Coronary artery (tissue), 2 donors: ENCODE results near the gene CGB2.
"Not testable (repeated sequence)": the region's sequence is repeated elsewhere in the genome, so short reads cannot be mapped to it uniquely, and the experiment has no call there.

Experiments
- DNase-seq: peaks from one replicate; pipeline ENCODE4 v3.0.0-alpha.2; 2017; ENCODE audit warnings: low spot score
- H3K27ac ChIP-seq, 2 donors: fragments of 200-600 bp; sonication (generic); one replicate each; pipeline ENCODE4 v1.5.1; 2016 to 2019
- H3K4me3 ChIP-seq: fragments of 200-600 bp; sonication (generic); 2 replicates; pipeline ENCODE4 v1.5.1; 2016; ENCODE audit warnings: mild to moderate bottlenecking, moderate library complexity
- CTCF ChIP-seq: fragments of 200-600 bp; sonication (generic); IDR thresholded peaks from one replicate; pipeline ENCODE4 v1.5.1; 2019; ENCODE audit warnings: antibody characterized with exemption

The CGB2 gene

GRCh38 chr19:49031642-49032301 is at the start of gene CGB2:
TSS of gene CGB2 (plus strand) at chr19:49031890. CDS start at chr19:49032096, 206 bp downstream.
- not testable (repeated sequence) for H3K4me3 ChIP-seq, H3K27ac ChIP-seq, DNase-seq

GRCh38 chr19:48982280-48982679 is 49.4 kb upstream of the CGB2 start:
- TF ChIP-seq CTCF, result no peak
- no peak for DNase-seq
- Histone ChIP-seq H3K27ac (no peak overlapping the region), H3K4me3 (no peak overlapping the region)

- no peak for TF ChIP-seq CTCF
- Histone ChIP-seq H3K27ac (no peak overlapping the region), H3K4me3 (no peak overlapping the region)
- DNase-seq, result no peak
Observed at GRCh38 chr19:48985711-48986110, 46.0 kb upstream of the CGB2 start.

GRCh38 chr19:48986211-48986610 is 45.5 kb upstream of the CGB2 start:
- TF ChIP-seq CTCF, result no peak
- Histone ChIP-seq H3K27ac (no peak overlapping the region), H3K4me3 (no peak overlapping the region)
- DNase-seq, result no peak

- Histone ChIP-seq H3K27ac (no peak overlapping the region), H3K4me3 (no peak overlapping the region)
- TF ChIP-seq CTCF, result no peak
- no peak for DNase-seq
Observed at GRCh38 chr19:48987323-48987722, 44.4 kb upstream of the CGB2 start.

- H3K27ac ChIP-seq, result no peak overlapping the region
- DNase-seq, result no peak
- no peak for TF ChIP-seq CTCF
- H3K4me3 ChIP-seq, result no peak overlapping the region
Observed at GRCh38 chr19:48988286-48988685, 43.4 kb upstream of the CGB2 start.

- no peak for DNase-seq
- Histone ChIP-seq H3K27ac (no peak overlapping the region), H3K4me3 (no peak overlapping the region)
- TF ChIP-seq CTCF, result no peak
Observed at GRCh38 chr19:48988860-48989259, 42.8 kb upstream of the CGB2 start.
